Measurements from ENCODE around the gene TYRO3.

Gene TYRO3

DNA sequence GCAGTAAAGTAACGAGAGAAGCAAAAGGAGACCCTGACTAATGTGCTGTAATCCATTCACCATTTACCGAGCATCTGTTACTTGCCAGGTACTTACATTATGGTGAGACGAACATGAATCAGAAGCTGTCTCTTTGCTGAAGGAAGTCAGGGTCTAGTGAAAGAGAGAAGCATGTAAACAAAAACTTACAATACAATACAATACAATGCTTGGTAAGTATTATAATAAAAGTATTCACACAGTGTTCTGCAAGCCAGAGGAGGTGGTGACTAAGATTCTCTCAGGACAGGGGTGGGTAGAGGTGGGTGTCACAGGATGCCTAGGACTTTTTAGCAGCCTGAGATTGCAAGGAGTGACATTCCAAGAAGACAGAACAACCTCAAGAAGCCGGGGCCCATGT is 51.0 kb downstream of the TYRO3 start:
- DNase-seq: no peak

GRCh38 chr15:41620536-41621199 is 61.7 kb downstream of the TYRO3 start:
- DNase-seq: no peak

DNA sequence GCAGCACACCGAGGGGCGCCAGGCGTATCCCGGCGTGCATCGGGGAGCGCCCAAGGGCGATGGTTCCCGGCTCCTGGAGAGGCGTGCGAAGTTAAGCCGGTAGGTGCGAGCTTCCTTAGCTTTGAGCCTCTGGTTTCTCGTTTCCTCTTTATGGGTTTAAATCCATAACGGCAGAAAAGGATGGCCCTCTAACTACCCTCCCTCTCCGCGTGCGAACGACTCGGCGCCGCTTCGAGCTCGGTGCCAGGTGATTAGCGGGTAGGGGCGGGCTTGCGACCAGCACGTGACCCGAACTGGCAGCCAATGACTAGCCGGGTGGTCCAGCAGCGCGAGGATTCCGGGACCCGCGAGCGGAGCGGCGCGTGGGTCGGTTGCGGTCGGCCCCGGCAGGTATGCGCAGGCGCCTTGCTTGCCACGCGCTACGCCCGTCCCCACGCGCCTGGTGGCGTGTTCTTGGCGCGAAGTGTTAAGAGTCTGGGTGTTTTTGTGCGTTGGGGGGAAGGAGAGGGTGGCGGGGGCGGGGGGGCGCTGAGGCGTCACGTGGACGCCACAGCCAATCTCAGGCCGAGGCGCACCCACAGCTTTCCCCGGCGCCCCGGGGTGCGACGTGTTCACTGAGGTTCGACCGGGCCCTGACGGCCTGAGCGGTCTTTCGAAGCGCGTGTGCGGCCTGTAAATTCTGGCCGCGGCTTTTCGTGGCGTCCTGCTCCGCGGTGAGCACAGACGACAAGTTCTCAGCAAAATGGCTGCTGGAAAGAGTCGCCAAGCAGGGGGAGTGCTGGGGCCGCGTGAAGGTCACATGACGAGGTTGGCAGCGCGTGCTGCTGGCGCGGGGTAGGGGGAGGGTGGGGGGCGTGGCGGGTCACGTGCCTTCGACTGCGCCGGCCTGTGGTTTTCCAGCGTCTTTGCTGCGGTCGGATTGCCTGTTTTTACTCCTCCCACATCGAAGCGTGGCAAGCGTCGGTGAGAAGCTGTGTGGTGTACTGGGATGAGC is 62.5 kb downstream of the TYRO3 start:
- DNase-seq: peak; percentile 79

DNA sequence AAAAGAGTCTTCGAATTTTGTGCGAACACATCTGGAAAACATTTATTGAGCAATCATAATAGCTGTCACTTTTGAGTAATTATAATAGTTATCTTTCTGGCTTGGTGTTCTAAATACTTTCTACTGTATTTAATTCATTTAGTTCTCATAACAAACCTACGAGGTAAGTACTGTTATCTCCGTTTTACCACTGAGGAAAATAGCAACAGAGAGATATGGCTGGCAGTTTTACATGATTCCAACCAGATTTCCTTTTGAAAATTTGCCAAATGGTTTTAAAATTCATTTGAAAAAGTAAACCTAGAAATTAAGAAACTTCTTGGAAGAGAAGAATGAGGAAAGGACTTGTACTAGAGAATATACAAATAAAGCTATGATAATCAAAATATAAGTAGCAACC is 63.9 kb downstream of the TYRO3 start:
- no peak for DNase-seq

DNA sequence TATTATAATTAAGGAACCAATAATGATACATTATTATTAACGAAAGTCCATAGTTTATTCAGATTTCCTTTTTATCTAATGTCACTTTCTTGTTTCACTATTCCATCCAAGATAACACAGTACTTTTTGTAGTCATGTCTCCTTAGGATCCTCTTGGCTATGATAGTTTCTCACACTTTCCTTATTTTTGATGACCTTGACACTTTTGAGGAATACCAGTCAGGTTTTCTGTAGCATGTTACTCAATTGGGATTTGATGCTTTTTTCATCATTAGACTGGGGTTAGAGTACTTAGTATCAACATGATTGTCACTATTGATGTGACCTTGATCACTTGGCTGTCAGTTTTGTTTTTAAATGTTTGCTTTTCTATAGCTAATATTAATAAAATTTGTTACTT is 68.2 kb downstream of the TYRO3 start:
- DNase-seq: no peak

- no peak for DNase-seq
Measured at GRCh38 chr15:41629463-41629862, 70.5 kb downstream of the TYRO3 start.

- DNase-seq: no peak
Measured at GRCh38 chr15:41629883-41630282, 70.9 kb downstream of the TYRO3 start.

DNA sequence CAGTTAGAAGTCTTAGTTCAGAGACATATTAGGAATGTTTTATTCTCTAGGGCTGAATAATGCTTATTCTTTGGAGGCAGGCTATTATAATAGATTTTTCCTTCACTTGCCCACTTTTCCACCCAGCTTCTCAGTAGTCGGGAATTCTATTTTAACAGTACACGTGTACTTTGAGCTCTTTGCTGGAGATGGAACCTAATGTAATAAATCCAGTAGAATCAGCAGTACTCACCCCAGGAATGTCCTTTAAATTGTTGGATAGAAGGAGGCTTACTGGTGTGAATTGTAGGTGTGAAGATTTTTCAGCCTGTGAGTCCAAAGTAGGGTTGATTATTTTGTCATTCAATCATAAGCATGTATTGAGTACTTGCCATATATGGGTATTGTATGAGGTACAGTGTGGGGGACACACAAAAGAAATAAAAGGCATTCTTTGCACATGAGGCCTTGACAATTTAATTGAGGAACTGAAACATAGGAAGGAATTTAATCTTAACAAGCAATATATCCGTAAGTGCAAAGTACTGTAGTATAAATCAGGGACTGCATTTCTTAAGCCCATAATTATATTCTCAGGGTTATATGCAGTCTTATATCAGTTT is 71.7 kb downstream of the TYRO3 start:
- DNase-seq: no peak

- no peak for DNase-seq
Measured at GRCh38 chr15:41631880-41632470, 73.0 kb downstream of the TYRO3 start.

Data from central memory CD4-positive, alpha-beta T cell (primary cell).